Lung (tissue), 12 donors: ENCODE results near the gene MAP1LC3B. TPM values are rescaled to one million over a fixed set of nuclear protein-coding genes. Genes with fewer than 3 reads are reported as not detected.

Experiments used
- ATAC-seq: fragments of 200-7000 bp; cut with Tn5 transposase; one replicate; pipeline ENCODE4 v1.9.1; 2020; ENCODE audit warnings: moderate number of reproducible peaks; ENCODE audit not compliant: insufficient read depth, low FRiP score
- DNase-seq, 3 donors: peaks; one replicate each; pipeline ENCODE4 v3.0.0-alpha.2; 2013 to 2017
- H3K27ac ChIP-seq, 2 donors: one replicate each; pipeline ENCODE4 v1.5.1; 2013; ENCODE audit warnings: mild to moderate bottlenecking in 2 of 2, moderate library complexity in 2 of 2, control low read depth in 1 of 2, inconsistent platforms in 1 of 2, low read depth in 1 of 2, low read length in 1 of 2
- H3K27me3 ChIP-seq, 3 donors: one replicate each; pipeline ENCODE4 v1.5.1; 2013; ENCODE audit warnings: low read length in 2 of 3; ENCODE audit not compliant: control insufficient read depth in 3 of 3, insufficient read depth in 3 of 3
- H3K36me3 ChIP-seq, 4 donors: one replicate each; pipeline ENCODE4 v1.5.1; 2013; ENCODE audit warnings: low read length in 4 of 4, mild to moderate bottlenecking in 1 of 4, moderate library complexity in 1 of 4; ENCODE audit not compliant: control insufficient read depth in 4 of 4, insufficient read depth in 4 of 4
- H3K4me1 ChIP-seq, 5 donors: one replicate each; pipeline ENCODE4 v1.5.1; 2013; ENCODE audit warnings: low read length in 5 of 5, mild to moderate bottlenecking in 2 of 5, moderate library complexity in 1 of 5; ENCODE audit not compliant: control insufficient read depth in 5 of 5, insufficient read depth in 5 of 5
- H3K4me3 ChIP-seq: one replicate; pipeline ENCODE4 v1.5.1; 2013; ENCODE audit warnings: mild to moderate bottlenecking, control low read depth, moderate library complexity
- H3K9ac ChIP-seq, 2 donors: one replicate each; pipeline ENCODE4 v1.5.1; 2013; ENCODE audit warnings: low read length in 2 of 2, control low read depth in 1 of 2; ENCODE audit not compliant: insufficient read depth in 1 of 2
- H3K9me3 ChIP-seq, 4 donors: one replicate each; pipeline ENCODE4 v1.5.1; 2013; ENCODE audit warnings: low read length in 3 of 4, mild to moderate bottlenecking in 1 of 4, moderate library complexity in 1 of 4; ENCODE audit not compliant: control insufficient read depth in 4 of 4, insufficient read depth in 3 of 4
- WGBS, 2 donors: extraction: QIAGEN DNeasy Blood & Tissue Kit; methylation state at CpG; one replicate each; pipeline ENCODE4 v1.1.7; 2013; 5-methylcytosine and 5-hydroxymethylcytosine counted together
- polyA plus RNA-seq, 2 donors: library from polyadenylated mRNA; stranded (reverse); fragments of 200-250 nt; gene quantifications; one replicate each; pipeline ENCODE4 v1.2.1, GENCODE V29; 2013
- total RNA-seq, 2 donors: library from RNA; depleted of rRNA in 1 of 2; stranded (reverse); fragments of >200 nt in 1 of 2; gene quantifications; one replicate each; pipeline ENCODE4 v1.2.1, GENCODE V29; 2014 to 2021
- TF ChIP-seq, protein P1 (sequence below): IDR thresholded peaks from 2 replicates; pipeline ENCODE4 v1.5.1; 2012; ENCODE audit warnings: mild to moderate bottlenecking; ENCODE audit errors: control extremely low read depth, extremely low read depth
- donor health status: control.
- donor health status: control.
- donor health status: Bipolar disorder and iron deficiency.
- donor health status: healthy.
- donor health status: DM: yes; HTN: yes; CAD: no.

MAP1LC3B gene
- total and polyA plus RNA-seq, 4 donors, result 43.3 to 62.2 (median 47.7) TPM

DNA sequence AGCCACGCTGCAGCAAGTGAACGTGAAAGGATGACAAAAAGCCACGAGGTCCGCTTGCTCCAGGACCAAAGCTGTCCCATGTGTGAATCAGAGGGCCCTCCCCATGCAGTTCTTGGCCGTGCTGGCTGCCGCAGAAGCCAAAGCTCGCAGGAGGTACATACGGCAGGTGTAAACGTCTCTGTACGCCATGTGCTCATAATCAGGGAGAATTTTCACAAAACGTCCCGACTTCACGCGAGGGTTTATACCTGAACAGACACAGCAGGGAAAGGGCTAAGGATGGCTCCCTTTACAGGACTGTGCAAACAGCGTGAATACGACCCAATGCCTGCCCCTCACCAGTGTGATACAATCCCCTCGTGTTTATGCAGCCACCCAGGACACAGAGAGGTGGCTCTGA, 33.9 kb upstream of the MAP1LC3B start:
- Histone ChIP-seq H3K4me3 (no peak overlapping the region), H3K36me3 (peaks cover 12 to 28% (median 20%) of the 10 kb centered on the region in 4 donors), H3K27ac (no peak overlapping the region), H3K4me1 (peaks cover 0 to 6% (median under 1%) of the 10 kb centered on the region in 5 donors), H3K9ac (no peak overlapping the region), H3K27me3 (no peaks in the 10 kb centered on the region), H3K9me3 (peaks cover 0 to 2% (median 0%) of the 10 kb centered on the region in 4 donors)
- TF ChIP-seq, protein P1, sequence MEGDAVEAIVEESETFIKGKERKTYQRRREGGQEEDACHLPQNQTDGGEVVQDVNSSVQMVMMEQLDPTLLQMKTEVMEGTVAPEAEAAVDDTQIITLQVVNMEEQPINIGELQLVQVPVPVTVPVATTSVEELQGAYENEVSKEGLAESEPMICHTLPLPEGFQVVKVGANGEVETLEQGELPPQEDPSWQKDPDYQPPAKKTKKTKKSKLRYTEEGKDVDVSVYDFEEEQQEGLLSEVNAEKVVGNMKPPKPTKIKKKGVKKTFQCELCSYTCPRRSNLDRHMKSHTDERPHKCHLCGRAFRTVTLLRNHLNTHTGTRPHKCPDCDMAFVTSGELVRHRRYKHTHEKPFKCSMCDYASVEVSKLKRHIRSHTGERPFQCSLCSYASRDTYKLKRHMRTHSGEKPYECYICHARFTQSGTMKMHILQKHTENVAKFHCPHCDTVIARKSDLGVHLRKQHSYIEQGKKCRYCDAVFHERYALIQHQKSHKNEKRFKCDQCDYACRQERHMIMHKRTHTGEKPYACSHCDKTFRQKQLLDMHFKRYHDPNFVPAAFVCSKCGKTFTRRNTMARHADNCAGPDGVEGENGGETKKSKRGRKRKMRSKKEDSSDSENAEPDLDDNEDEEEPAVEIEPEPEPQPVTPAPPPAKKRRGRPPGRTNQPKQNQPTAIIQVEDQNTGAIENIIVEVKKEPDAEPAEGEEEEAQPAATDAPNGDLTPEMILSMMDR, result no peak
- no peak for DNase-seq
- 95 to 97% methylated on average over 17 of the region's 17 CpGs for WGBS, 2 donors
- ATAC-seq, result no peak

DNA sequence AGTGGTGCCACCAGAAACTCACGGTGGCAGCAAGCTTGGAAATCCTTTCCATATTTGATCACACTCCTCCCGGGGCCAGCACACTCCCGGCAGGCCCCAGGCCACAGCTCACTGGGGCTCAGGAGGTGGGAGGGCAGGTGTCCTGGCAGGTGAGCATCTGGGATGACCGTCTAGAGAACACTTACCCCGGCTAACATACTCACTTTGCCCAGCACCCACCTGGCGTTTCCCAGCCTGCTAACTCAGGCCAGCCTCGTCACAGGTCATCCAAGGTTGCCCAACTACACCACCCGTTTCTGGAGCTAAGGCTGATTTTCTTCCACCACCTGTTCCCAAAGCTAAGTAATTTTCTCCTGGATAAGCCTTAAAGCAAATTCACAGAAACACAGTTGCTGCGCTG, 33.4 kb upstream of the MAP1LC3B start:
- H3K9me3 ChIP-seq, result peaks cover 0 to 2% (median 0%) of the 10 kb centered on the region in 4 donors
- H3K27ac ChIP-seq, result no peak overlapping the region
- no peak overlapping the region for H3K4me3 ChIP-seq
- H3K4me1 ChIP-seq, result peaks cover 0 to 10% (median 2%) of the 10 kb centered on the region in 5 donors
- no peak overlapping the region for H3K9ac ChIP-seq
- no peaks in the 10 kb centered on the region for H3K27me3 ChIP-seq
- DNase-seq (no peak), ATAC-seq (no peak)
- 93 to 94% methylated on average over 9 of the region's 9 CpGs for WGBS, 2 donors
- peaks cover 12 to 28% (median 20%) of the 10 kb centered on the region in 4 donors for H3K36me3 ChIP-seq
- TF ChIP-seq, protein P1, result no peak

DNA sequence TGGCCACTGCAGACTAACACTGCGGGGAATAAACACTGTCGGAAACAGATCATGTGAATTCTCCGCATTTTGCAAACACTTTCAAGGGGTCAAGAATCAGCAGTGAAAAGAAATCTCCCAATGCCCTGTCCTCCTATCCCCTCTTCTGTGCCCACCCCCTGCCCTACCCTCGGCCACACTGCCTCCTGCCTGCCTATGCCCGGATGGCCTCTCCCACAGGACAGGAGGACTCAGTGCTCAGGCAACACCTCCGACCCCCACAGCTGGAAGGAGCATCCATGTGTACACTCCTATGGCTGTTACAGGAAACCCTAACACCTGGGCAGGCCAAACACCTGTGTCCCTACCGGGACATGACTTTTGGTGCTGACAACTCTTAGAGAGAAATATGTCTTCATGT, 33.0 kb upstream of the MAP1LC3B start:
- Histone ChIP-seq H3K27ac (no peak overlapping the region), H3K27me3 (no peaks in the 10 kb centered on the region), H3K36me3 (peaks cover 12 to 28% (median 21%) of the 10 kb centered on the region in 4 donors), H3K9me3 (peaks cover 0 to 2% (median 0%) of the 10 kb centered on the region in 4 donors), H3K4me1 (peaks cover 0 to 12% (median 7%) of the 10 kb centered on the region in 5 donors), H3K9ac (no peak overlapping the region), H3K4me3 (no peak overlapping the region)
- TF ChIP-seq, protein P1, result no peak
- 96 to 100% methylated on average over 7 of the region's 7 CpGs for WGBS, 2 donors
- no peak for ATAC-seq
- DNase-seq, result no peak
